DMS114 treated with DMSO at 0.1 percent for 48 hours (cell line): Measurements from ENCODE around the gene POLN.

Experiments used
- DNase-seq: peaks from one replicate; lab custom pipeline; 2025; ENCODE audit not compliant: unreplicated experiment; lab: John Stamatoyannopoulos, UW

The POLN gene

GRCh38 chr4:2062808-2063524, 179.0 kb downstream of the POLN start:
- DNase-seq = no peak

- no peak for DNase-seq
Observed at GRCh38 chr4:2062168-2062807, 179.6 kb downstream of the POLN start.

- no peak for DNase-seq
Observed at GRCh38 chr4:2061186-2062131, 180.5 kb downstream of the POLN start.

- no peak for DNase-seq
Observed at GRCh38 chr4:2060611-2061185, 181.2 kb downstream of the POLN start.

- DNase-seq = no peak
Observed at GRCh38 chr4:2059726-2060602, 182.0 kb downstream of the POLN start.

- no peak for DNase-seq
Observed at GRCh38 chr4:2059046-2059725, 182.7 kb downstream of the POLN start, which contains the start of gene NAT8L. Gene NAT8L (plus strand): TSS chr4:2059327. CDS start chr4:2059512, 185 bp downstream.

GRCh38 chr4:2058264-2059045, 183.5 kb downstream of the POLN start:
- DNase-seq = no peak

GRCh38 chr4:2057382-2058065, 184.4 kb downstream of the POLN start:
- no peak for DNase-seq

GRCh38 chr4:2054217-2054616, 187.7 kb downstream of the POLN start:
- no peak for DNase-seq

GRCh38 chr4:2051086-2051485, 190.8 kb downstream of the POLN start:
- no peak for DNase-seq

GRCh38 chr4:2049811-2050210, 192.1 kb downstream of the POLN start:
- DNase-seq = no peak

GRCh38 chr4:2049381-2049780, 192.5 kb downstream of the POLN start:
- no peak for DNase-seq

GRCh38 chr4:2048831-2049230, 193.1 kb downstream of the POLN start:
- DNase-seq = no peak

- no peak for DNase-seq
Observed at GRCh38 chr4:2047781-2048581, 193.9 kb downstream of the POLN start.

GRCh38 chr4:2047031-2047660, 194.8 kb downstream of the POLN start:
- no peak for DNase-seq

- DNase-seq = no peak
Observed at GRCh38 chr4:2046031-2046961, 195.6 kb downstream of the POLN start.
